HG03342 (cell line): Measurements from ENCODE around the gene NELFB.
"Not testable (repeated sequence)": the region's sequence is repeated elsewhere in the genome, so short reads cannot be mapped to it uniquely, and the experiment has no call there.

Experiments used
- ATAC-seq: cut with Tn5 transposase; IDR thresholded peaks from one replicate; pipeline ENCODE4 v1.9.1; 2021; ENCODE audit warnings: mild to moderate bottlenecking, moderate library complexity; ENCODE audit not compliant: unreplicated experiment

Gene NELFB

DNA sequence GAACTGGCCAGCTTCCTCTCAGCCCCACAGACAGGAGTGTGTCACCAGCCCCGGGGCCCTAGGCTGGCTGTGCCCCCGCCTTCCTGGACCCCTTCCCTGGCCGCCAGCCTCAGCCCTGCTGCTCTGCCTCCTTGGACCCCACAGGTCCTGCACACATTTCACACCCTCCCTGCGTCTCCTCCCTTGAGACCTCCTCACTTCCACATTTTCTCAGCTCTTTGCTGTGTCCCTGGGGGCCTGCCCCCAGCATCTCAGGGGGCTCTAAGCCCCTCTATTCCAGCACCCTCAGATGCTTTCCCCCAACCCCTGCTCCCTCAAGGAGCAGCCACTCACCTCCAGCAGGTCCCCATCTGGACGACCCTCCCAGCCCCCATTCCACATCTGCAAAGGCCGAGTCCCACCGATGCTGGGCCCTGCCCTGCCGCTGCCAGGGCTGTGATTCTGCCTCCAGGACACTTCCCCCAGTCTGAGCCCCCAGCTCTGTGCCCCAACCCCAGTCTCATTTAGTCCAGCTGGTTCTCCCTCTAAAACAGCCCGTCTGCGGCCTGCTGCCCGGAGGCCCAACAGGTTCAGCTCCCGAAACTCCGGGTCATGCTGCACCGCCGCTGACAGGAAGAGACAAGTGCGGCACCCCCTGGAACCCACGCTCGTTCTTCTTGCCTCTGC, 20.2 kb upstream of the NELFB start:
- no peak for ATAC-seq

DNA sequence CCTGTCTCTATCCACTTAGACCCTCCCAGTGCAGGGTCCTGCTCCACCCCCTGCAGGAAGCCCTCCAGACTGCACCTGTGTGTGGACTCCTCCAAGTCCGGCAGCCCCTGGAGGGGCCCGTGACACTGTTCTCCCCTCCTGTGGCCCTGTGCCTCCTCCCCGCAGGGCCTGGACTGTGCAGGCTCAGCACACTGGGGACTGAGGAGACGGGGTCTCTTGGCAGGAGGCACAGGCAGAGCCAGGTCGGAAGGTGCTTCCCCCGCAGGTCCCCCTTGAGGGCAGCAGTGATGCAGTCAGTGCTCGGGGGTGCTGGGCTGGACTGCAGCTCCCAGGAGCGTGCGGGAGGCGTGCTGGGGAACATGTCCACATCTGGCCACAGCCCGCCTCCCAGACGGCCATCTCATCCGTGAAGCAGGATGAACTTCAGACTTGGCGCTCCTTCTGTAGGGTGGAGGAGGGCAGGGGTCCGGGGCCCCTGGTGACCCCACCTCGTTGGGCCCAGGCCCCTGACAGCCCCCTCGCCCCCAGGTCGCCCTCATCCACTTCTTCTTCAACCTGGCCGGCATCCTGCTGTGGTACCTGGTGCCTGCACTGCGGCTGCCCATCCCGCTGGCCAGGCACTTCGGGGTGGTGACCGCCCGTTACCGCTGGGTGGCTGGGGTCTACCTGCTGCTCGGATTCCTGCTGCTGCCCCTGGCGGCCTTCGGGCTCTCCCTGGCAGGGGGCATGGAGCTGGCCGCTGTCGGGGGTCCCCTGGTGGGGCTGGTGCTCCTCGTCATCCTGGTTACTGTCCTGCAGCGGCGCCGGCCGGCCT, 19.5 kb upstream of the NELFB start:
- ATAC-seq: no peak

DNA sequence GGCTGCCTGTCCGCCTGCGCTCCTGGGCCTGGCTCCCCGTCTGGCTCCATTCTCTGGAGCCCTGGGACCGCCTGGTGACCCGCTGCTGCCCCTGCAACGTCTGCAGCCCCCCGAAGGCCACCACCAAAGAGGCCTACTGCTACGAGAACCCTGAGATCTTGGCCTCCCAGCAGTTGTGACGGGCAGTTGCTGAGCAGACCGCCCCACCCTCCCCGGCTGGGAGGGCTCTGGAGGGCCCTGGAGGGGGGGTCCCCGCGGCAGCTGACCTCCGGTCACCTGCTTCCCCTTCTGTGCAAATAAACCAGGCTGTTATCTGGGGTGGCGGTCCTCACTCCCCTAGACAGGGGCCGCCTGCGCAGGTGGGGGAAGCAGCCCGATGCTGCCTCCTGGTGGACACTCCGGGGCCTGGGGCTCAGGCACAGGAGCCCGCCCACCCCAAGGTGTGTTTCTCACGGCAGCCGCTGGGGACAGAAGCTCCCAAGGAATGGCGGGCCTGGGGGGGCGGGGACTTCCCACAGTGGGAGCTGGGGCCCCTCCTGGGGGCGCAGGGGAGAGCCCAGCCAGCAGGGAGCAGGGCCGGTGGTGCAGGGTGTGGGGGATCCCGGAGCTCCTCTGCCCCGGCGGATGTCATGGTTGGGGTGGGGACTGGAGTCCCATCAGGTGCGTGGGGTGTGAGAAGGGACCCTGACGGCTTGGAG, 18.7 kb upstream of the NELFB start:
- ATAC-seq: no peak

DNA sequence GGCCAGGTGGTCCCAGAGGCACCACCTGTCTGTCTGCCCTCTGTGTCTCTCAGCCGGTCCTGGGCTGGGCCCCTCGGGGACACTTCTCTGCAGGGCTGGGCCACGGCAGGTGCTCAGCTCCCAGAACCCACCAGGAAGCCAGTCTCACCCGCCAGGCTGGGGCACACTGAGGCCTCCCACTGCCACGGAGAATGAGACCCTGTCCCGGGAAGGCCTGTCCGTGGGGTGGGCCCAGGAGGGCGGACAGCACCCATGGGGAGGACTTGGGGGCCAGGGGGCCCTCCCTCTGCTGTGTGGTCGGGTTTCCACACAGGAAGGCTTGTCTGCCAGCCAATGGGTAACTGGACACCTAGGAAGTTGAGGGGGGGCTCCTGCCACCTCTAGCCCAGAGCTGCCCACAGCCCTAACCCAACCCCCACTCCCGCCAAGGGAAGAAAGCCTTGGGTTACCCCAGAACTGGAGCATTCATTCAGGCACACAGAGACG, 18.1 kb upstream of the NELFB start:
- ATAC-seq: no peak

DNA sequence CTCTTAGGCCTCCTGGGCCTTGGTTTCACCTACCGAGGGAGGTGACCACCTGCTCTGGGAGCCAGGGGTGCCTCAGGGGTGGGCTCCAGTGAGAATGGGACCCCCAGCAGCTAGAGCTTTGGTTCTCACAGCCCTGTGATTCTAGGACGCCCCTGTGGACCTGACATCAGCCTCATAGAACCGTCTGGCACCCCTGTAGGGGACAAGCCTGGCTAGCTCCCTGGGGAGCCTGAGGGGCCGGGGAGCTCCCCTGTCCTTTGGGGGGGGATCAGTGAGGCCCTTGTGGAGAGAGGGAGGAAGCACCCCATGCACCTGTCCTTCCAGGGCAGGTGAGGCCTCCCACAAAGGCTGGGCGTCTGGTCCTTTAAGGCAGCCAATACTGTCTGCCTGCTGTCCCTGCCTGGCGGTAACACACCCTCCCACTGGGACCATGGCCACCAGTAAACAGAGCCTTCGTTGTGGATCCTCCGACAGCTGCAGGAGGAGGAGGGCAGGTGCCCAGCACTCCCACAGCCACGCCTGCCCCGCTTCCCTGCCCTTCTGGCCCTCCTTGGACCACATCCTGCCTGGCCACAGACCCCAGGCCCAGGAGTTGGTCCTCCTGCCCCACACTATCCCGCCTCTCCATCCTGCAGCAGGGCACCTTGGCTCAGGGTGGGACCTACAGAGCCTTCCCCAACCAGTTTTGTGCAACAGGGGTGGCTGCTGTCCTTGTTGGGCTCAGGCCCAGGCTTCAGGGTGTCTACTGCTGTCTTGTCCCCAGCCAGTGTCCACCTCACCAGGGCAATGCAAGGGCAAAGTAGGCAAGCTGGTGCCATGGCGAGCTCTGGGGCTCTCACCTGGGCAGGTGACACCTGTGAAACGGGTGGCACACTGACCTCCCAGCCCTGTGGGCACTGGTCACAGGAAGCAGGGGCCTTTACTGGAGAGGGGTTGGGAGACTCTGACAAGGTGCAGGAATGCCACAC, 17.1 kb upstream of the NELFB start:
- no peak for ATAC-seq

DNA sequence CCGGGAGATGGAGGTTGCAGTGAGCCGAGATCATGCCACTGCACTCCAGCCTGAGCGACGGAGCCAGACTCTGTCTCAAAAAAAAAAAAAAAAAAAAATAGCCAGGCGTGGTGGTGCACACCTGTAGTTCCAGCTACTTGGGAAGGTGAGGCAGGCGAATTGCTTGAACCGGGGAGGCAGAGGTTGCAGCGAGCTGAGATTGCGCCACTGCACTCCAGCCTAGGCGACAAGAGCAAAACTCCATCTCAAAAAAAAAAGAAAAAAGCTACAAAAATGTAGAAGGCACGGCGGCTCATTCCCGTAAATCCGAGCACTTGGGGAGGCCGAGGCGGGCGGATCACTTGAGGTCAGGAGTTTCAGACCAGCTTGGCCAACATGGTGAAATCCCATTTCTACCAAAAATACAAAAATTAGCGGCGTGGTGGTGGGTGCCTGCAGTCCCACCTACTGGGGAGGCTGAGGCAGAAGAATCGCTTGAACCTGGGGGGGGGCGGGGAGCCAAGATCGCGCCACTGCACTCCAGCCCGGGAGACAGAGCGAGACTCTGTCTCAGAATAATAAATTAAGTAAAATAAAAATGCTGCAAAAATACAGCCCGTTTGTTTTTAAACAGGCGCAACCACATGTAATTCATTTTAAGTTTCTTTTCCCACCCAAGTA, 15.5 kb upstream of the NELFB start:
- ATAC-seq: not testable (repeated sequence)

DNA sequence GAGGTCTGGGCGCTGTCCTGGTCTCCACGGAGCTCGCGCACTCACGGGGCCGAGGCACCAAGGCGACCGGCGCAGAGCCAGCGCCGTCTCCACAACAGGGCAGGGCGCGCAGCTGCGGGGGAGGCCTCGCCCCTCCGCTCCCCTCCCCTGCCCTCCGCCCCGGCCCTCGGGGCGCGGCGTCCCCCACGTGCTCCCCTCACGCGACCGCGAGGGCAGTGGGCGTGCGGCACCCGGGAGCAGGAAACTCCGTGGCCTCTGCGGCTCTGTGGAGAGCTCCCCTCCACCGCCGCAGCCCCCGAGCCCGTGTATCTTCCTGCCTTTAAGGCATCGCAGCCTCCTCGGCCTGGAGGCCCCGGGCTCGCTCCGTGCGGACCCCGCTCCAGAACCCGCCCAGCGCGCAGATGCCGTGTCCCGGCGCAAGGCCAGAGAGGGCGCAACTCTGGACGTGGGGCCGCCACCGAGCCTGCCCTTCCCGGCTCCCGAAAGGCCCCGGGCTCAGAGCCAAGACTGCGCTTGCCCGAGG, 14.7 kb upstream of the NELFB start:
- ATAC-seq: peak; percentile 22

DNA sequence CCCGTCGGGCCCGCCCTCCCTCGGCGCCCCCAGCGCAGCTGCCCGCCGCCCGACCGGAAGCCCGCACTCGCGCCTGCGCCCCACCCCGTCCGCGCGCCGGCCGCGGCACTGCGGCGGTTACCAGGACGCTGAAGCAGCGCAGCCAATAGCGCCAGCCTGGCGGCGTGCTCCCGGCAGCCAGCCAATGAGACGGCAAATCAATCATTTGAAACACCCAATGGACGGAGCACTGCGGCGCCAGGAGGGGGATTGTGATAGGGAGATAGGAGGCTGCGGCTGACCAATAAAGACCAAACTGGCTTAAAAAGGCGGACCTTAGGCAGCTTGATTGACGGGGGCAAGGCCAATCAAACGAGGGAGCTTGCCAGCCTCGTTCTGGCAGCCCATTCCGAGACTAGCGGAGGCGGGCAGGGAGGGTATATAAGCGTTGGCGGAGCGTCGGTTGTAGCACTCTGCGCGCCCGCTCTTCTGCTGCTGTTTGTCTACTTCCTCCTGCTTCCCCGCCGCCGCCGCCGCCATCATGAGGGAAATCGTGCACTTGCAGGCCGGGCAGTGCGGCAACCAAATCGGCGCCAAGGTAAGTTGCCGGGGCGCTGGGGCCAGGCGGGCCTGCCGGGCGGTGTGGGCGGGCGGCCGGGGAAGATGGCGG, 14.2 kb upstream of the NELFB start, which contains the start of gene TUBB4B:
TSS of gene TUBB4B (plus strand) at position 447 of the 649 bp plus-strand sequence. CDS start at position 521, 74 bp downstream.
- ATAC-seq: peak; percentile 70

DNA sequence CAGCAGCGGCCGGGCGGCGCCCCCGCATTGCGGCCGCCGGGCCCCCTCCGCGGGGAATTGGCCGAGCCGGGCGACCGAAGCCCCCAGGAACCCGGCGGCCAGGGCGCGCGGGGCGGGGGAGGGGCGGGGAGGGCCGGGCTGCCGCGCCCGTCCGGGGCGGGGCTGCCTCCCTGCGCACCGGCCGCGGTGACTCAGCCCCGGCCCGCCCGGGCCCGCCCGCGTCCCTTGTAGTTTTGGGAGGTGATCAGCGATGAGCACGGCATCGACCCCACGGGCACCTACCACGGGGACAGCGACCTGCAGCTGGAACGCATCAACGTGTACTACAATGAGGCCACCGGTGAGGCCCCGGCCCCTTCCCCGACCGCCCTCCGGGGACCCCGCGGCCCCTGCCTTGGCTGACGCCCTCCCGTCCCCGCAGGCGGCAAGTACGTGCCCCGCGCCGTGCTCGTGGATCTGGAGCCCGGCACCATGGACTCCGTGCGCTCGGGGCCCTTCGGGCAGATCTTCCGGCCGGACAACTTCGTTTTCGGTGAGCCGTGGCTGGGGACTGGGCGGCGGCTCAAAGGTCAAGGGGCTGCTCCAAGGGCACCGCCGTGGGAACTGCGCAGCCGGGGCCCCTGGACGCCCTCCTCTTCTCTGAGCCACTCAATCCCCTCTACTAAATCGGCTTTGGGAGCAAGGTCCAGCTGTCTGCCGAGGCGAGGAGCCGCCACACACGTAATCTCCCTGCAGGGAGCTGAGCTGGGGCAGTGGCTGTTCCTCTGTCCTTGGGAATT, 13.4 kb upstream of the NELFB start:
- ATAC-seq: peak; percentile 4

DNA sequence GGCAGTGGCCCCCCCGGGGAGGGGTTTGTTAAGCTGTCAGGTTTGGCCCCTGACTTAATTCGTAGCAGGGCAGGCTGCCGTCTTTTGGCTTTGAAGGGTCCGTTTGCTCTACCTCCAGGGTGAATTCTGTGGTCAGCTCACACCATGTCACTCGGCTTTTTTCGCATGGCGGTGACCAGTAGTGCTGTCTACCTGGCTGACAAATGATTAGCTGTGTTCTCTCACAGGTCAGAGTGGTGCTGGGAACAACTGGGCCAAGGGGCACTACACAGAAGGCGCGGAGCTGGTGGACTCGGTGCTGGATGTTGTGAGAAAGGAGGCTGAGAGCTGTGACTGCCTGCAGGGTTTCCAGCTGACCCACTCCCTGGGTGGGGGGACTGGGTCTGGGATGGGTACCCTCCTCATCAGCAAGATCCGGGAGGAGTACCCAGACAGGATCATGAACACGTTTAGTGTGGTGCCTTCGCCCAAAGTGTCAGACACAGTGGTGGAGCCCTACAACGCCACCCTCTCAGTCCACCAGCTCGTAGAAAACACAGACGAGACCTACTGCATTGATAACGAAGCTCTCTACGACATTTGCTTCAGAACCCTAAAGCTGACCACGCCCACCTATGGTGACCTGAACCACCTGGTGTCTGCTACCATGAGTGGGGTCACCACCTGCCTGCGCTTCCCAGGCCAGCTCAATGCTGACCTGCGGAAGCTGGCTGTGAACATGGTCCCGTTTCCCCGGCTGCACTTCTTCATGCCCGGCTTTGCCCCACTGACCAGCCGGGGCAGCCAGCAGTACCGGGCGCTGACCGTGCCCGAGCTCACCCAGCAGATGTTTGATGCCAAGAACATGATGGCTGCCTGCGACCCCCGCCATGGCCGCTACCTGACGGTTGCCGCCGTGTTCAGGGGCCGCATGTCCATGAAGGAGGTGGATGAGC, 12.6 kb upstream of the NELFB start:
- ATAC-seq: no peak

DNA sequence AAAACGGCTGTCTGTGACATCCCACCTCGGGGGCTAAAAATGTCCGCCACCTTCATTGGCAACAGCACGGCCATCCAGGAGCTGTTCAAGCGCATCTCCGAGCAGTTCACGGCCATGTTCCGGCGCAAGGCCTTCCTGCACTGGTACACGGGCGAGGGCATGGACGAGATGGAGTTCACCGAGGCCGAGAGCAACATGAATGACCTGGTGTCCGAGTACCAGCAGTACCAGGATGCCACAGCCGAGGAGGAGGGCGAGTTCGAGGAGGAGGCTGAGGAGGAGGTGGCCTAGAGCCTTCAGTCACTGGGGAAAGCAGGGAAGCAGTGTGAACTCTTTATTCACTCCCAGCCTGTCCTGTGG, 11.9 kb upstream of the NELFB start:
- ATAC-seq: not testable (repeated sequence)

DNA sequence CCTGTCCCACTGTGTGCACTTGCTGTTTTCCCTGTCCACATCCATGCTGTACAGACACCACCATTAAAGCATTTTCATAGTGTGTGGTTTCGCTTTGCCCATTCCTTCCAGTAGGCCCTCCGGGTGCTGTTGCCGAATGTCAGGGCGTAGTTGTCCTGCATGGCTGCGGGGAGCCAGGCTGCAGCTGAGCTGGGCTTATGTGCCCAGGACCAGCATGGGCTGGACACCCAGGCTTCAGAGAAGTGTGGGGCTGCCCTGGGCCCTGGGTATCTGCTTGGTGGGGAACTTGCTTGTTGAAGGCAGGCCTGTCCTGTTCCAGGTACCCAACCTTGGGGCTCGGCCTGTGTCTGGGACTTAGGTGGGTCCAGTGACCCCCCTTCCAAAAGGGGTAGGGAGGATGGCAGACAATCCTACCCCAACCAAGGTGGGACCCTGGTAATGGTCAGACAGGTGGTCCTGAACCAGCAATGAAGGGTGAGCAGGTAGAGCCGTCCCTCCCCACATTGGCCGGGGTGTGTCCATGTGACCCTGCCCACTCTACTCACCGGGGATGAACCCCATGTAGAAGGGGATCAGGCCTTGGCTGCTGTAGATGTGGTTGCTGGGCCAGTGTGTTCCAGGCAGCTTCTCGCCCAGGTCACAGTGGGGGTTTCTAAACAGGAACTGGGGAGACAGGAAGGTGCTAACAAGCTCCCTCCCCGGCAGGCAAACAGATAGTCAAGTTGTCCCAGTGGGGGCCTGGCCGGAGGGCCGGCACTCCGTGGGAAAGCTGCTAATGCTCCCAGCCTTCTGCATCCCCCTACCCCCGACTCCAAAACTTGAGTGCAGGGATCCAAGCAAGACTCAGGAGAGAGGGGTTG, 11.3 kb upstream of the NELFB start:
- ATAC-seq: no peak

DNA sequence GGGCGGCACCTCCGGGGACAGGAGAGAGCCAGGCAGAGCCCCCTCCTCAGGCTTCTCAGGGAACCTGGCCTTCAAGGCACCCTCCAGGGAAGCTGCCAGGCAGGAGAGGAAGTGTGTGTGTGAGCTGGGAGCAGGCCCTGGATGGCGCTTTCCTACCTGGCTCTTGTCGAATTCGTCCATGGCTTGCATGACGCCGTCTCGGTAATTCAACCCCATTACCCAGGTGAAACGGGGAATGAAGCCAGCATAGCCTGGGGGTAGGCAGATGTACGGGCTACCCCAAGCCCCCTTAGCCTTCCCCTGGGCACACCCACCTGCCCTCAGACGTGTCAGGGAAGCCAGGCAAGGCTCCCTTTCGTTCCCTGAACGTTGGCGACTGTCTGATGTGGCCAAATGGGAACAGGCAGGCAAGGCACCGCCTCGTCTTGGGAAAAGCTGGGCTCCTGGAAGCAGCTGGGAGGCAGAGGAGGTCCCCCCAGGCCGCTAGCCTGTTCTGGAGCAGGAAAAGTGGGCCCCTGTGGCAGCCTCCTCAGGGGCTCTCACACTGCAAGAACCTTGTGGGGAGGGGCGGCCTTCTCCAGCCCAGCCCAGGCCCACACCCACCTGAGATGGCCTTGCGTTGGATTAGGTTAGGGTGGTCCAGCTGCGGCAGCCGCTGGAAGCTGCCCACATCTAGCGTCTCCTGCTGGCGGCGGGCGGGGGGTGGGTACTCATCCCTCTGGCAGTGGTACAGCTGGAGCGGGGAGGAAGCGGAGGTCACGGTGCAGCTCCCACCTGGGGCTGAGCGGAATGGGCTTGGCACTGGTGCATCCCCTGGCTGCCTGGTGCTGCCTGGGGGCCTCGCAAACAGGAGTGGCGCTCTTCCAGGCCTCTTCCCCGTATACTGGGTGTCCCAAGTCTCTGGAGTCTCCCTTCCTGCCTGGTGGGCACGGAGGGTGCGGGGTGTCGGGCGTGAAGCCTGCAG, 10.4 kb upstream of the NELFB start:
- no peak for ATAC-seq

DNA sequence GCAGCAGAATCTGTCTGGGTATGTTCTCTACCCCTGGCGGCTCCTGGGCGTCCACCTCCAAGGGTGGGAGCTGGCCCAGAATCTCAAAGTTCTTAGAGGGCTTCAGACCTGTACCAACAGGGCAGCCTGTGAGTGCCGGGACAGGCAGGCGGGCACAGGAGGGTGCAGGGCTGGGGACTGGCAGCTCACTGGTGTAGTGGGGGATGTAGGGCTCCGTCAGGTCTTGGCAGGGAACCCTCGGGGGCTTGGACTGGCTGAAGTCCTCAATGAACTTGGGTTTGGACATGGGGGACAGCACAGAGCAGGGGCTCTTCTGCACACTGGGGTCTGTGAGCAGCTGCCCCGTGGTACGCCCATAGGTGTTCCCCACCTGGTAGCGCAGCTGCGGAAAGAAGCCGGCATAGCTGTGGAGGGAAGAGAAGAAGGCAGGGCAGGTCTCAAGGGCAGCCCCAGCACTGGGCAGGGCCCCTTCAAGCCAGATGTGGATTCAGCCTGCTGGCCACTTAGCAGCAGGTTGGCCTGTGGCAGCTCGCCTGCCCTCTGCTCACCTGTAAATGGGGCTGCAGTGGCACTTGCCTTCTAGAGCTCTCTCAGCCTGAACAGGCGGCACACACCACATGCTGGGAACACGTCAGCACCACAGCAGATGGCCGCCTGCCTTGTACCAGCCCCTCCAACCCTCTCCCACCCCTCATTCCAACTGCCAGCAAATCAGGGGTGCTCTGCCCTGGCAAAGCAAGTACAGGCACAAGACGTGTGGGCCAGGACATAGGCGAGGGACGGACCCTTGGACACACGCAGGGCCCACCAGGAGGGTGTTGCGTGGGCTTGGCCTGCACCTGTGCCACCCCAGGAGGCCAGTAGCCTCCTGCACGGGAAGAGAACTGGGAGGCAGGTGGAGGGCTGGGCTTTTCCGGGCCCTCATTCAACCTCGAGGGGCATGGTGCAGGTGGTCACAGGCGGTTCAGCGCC, 9.4 kb upstream of the NELFB start:
- no peak for ATAC-seq
